Measurements from ENCODE around the gene ZBED2.

Gene ZBED2

DNA sequence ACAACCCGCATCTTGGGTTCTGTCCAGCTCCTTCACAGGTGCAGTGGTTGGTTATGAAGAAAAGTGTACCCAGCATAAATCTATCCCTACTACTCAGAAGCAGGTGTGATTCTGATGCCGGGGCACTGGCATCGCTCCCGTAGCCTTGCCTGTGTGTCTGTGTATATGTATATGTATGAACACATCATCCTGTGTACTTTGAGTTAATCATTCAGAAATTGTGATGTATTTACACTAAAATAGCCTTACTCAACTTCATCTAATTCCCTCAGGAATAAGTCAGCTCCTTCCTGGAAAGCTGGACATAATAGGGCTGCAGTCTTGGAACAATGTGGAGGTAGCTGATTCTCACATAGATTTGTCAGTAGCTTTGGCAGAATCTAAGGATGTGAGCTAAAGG, 6.7 kb upstream of the ZBED2 start:
- DNase-seq = no peak

DNA sequence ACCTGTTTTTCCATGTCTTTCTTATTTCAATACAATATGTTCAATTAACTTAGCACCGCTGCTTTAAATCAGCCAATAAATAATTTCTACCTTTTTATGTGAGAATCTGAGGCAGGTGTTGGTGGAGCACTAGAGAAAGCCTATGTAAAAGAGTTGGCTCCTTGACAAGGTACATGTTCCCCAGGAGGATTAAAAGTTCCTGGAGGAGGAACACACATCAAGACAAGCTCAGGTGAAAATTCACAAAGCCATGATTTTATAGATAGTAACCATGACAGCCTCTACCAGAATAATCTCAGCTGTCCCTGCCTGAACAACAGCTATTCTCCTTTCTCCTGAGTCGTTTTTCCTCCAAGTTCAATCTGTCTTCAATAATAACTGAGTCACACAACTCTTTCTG, 3.4 kb upstream of the ZBED2 start:
- DNase-seq = no peak

DNA sequence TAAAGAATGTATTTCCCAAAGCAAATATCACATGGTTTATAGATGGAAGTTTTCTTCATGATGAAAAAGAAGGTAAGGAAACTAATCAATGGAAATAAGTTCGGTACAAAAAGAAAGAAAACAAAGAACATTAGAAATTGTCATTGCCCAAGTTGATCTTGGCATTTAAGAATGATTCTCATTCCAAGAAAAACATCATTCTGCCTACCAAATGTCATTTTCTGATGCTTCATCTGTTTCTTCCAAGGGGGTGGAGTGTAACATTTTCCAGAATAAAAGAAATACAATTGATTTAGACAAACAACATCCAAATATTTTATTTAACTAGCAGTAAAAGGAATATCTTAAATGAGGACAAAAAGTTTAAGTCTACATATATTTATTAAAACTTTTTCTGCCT, 3.0 kb upstream of the ZBED2 start:
- no peak for DNase-seq

DNA sequence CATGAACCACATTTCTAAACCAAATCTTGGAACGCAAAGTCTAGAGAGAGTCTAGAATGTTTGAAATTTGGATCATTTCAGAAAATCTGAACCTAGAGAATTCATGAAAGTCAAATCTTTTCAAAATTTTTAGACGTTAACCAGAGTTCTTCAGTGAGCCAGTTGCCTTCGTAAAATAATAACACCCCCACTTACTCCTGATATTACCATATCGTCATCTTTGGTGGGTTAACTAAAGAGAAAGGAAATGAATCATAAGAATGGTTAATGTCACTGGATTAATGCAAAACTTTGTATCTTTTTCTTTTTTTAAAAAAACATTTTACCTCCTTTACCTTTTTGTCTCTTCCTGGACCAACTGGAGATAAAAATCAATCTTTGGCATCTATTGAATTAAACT, 1.2 kb upstream of the ZBED2 start:
- no peak for DNase-seq

DNA sequence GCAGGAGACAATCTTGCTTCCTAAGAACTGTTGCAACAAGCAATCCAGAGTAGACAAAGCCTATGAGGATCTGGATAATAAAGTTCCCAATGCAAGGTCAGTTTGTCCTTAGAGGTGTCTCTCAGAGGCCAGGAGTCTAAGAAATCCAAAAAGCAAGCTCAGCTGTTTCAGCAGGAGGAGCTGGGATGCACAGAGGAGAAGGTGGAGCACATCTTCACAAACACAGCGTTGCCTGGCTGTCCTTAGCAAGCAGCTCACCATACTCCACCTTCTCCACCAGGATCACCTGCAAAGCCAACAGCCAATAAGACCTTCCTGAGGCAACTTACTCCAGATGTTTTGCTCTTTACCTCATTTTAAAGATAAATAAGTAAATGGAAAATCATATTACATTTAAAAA, 365 bp downstream of the ZBED2 start:
- DNase-seq = no peak

DNA sequence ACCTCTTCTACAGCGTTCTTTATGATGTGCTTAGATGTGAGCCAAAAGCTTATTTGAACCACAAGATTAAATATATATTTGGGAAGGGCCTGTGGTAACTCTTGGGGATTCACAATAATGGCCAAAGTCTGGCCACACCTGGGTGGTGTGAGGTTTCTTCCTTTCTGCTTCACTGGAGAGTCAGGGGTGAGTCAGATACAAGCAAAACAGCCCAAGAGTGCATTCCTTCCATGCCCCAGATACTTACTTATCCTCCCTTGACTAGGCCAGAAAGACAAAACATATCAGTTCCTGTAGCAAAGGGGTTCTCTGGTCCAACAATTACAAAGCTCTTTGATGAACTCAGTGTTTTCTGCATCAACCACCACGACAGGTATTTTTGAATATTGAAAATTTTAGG, 941 bp downstream of the ZBED2 start:
- no peak for DNase-seq

DNA sequence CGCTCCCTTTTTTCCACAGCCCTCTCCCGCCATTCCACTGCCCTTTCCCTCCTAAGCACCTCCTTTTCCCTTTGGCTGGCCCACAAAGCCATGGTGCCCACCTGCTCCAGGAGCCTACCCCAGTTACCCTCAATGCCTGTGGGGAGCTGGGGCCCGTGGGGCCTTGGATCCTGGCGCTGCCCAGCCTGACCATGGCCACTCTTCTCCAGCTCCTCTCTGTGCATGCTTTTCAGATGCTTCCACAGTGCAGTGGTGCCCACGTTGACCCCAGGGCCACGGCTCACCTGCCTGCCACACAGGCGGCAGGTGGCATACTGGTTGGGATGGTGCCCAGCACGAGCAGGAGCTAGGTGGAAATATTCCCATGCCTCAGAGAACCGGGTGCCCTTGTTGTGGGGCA, 1.5 kb downstream of the ZBED2 start:
- no peak for DNase-seq

DNA sequence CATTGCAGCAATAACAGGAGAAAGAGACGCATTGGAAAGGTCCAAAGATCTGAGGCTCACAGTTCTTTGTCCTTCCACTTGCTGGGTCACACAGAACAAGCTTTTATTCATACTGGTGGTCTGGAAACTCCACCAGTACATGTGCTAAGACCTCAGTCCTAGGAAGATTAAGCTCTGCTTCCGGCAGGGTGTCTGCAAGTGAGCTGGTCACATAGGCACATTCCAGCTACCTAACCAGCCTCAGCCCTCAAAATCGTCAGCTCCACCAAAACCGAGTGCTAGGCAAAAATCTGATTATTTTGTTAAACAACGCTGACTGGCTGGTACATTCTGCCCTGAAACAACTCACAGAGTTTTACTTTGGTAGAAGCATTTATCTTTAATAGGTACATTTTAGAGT, 2.2 kb downstream of the ZBED2 start:
- no peak for DNase-seq

DNA sequence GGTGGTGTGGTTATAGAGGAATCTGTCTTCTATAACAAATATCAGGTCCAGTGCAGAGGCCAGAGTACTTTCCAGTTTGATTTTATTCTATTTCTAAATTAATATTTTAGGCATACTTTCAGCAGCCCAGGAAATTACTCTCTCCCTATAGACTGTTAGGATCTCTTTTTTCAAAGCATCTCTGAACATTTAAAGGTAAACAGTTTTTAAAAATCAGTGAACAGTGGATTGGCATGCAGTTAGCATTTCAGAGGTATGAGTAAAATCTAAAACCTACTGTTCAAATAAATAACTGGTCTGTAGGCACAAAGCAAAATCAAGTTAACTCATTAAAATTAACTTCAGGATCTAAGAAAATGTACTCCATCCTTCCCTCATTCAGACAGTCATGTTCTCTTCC, 3.0 kb downstream of the ZBED2 start:
- DNase-seq = no peak

DNA sequence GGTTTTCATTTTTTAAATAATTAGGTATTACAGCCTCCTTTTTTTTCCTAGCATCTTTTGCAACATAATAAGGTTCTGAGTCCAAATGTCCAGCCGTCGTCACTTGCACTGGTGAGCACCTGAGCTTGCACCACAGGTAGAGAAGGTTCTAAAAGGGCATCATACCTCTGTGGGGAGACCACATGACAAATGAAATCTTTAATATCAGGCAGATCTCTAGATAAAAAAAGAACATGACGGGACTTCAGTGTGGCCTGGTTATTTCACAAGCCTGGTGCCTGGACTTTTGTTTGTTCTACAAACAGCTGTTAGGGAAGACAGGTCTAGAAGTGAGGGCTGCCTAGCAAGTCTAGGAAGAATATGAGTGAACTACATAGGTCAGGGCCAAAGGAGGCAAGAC, 3.6 kb downstream of the ZBED2 start:
- no peak for DNase-seq

DNA sequence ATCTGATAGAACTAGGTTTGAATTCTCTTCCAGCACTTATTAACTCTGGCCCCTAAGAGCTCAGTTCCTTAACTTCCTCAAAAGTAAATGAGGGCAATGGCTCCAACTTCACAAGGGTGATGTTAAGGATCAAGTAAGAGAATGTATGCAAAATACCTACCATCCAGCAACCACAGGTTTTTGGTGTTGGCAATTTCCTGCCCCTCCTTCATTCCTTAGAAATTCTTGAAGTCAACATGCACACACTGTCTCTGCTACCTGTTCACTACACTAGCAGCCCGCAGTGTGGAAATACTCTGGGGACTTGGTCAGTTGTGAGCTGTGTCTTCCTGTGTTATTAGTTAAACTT, 5.0 kb downstream of the ZBED2 start:
- DNase-seq = no peak

DNA sequence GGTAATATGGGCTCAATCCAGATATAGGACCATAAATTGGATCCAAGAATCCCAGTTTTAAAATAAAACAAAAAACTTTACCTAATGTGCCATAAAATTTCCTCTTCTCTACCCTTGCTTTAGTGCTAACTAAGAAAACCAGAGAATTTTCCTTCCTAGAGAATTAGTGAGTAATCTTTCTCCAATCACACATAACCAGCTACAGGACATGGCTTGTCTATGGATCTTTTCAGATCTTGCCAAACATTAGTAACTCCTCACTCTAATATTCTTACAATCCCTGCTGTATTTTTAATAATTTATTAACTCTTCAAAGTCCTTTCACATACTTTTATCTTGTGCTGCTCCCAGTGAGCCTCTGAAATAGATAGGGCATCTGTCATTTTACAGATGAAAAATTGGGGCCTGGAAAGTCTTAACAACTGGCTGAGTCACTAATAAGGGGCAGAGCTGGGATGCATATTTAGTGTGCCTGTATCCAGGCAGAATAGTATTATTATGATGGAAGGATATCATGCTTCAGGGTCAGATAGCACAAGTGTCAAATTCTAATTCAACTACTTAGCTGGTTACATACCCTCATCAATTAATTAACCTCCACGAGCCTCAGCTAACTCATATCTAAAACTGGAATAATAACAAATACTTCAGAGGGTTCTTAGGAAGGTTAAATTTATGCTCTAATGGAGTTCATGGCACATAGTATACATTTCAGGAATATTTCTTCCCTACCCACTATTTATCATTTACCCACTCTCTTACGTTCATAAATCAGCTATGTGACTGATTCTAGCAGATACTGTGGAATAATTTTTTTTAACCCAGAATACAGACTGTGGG, 5.6 kb downstream of the ZBED2 start:
- no peak for DNase-seq

DNA sequence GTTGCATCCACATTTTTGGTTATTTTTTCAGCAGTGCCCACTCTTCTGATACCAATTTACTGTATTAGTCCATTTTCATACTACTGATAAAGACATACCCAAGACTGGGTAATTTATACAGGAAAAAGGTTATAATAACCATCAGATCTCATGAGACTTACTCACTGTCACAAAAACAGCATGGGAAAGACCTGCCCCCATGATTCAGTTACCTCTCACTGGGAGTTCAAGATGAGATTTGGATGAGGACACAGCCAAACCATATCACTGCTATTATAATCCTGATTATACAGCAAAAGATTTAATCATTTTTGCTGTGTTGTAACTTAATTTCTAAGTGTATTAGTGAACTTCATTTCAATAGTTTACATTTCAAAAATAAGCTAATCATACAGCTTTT, 6.6 kb downstream of the ZBED2 start:
- DNase-seq = no peak

DNA sequence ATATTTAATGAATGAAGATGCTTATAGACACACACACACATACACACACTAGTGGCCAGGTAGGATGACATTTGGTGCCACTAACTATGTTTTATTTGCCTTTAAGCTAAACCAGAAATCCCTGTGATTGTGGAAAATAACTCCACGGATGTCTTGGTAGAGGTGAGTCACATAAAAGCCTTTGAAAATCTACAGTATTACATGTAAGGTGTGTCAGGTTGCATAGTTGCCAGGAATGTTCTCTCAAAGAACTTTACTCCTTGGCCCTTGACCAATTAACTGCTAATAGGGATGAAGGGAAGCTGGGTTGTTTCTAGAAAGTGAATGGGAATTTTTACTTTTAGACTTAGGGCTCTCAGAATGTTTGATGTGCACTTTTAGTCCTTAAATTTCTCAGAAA, 9.9 kb downstream of the ZBED2 start:
- DNase-seq = no peak

DNA sequence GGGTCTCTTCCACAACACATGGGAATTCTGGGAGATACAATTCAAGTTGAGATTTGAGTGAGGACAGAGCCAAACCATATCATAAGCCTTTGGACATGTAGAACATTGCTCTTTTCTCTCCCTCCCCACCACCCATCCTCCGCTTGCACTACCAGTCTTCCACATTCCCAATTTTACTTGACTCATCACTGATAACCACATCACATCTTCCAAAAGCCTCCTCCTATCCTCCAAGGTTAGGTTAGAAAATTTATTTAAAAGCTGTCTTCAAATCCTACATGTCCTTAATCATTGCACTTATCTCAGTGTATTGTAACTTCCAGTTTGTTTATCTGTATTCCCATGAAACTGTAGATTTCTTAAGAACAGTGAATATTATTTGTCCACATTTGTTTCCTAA, 10.4 kb downstream of the ZBED2 start:
- no peak for DNase-seq

DNA sequence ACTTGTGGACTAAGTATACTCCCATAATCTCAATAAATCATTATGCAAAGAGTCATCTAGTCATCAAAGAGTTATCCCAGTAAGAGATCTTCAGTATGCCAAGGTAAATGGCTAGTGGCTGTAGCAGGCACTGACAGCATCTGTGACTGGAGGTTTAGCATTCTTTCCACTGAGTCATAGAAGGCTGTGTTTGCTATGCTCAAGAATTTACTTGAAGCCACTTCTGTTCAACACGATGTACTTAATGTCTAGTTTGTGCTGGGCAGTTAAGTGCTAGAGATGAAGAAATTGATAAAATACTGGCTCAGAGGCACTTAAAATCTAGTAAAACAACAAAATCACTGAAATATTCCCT, 13.0 kb downstream of the ZBED2 start:
- peak; percentile 17 for DNase-seq

DNA sequence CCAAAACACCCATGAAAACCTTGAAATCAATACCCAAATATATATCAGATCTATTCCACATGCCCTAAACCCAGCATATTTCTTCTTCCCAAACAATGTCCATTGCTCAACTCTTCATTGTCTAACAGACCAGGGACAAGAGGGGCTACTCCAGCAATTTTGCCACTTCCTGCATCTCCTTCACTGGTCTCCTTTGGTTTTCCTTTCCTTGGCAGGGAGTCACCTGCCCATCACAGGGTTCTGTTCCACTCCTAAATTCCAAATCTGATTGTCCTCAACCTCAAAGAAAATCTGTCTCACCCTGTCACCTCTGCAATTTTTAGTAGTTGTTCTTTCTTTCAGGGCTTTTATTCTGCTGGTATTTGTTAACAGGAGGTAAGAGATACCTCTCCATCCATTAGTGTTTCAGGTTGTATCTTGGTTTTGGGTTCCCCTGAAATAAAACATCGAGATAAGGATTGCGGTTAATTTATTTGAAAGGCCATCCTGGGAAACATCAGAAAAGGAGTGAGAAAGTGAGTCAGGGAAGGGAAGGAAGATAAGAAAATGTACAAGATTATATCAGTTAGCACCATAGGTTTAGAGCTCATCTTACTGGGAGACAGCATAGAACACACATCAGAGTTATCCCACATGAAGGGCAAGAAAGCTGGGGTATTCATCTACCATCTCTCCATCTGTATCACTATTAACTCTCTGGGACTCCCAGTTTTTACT, 13.6 kb downstream of the ZBED2 start:
- no peak for DNase-seq

DNA sequence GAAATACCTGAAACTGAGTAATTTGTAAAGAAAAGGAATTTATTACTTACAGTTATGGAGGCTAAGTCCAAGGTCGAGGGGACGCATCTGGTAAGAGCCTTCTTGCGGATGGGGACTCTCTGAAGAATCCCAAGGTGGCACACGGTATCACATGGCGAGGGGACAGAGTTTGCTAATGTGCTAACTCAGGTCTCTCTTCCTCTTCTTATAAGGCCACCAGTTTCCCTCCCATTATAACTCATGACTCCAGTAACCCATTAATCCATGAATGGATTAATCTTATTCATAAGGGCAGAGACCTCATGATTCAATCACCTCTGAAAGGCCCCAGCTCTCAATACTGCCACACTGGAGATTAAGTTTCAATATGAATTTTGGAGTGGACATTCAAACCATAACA, 15.7 kb downstream of the ZBED2 start:
- DNase-seq = no peak

DNA sequence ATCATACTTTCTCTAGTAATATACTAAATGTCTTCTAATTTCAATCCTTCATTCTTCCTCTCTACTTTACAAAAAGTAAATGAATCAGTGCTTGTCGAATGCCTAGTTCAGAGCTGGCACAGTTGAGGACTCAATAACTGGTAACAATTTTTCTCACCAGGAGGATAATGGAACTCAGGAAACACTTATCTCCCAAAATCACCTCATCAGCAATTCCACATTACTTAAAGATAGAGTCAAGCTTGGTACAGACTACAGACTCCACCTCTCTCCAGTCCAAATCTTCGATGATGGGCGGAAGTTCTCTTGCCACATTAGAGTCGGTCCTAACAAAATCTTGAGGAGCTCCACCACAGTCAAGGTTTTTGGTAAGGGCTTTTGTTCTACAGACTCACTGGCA, 16.3 kb downstream of the ZBED2 start:
- no peak for DNase-seq

DNA sequence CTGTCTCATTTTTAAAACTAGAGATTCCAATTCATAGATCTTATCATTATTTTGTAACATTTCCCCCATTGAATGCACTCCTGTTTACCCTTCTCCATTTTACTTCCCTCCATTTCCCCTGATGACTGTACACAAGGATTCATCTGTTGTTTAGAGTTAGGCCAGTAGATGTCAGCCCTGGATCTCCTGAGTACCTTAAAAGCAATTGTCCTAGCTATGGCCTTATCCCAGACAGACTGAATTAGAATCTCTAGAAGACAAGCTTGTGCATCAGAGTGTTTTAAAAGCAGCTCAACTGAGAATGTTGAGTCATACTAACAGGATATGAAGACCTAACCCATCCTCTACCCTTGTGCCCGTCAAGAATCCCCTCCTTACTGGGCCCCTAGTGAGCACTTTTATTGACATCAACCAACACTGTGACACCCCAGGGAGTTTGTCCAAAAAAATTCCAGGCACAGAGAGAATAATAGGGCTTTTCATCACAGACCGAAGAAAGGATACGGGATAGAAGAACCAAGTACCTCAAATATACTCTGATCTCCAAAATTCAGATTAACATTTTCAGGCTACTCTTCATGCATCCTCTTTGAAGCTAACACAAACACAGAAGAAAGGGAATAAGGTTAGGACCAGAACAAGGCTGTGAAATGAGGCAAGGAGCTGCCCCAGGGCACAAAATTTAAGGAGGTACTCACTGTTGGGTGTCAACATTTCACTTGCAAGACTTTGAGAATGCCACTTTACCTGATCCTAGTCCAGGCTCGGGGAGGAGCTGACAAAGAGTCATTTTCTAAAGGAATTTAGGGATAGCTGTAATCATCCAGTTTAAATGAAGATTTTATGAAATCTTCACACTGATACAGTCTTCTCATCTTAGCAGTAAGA, 17.1 kb downstream of the ZBED2 start:
- peak; percentile 25 for DNase-seq

DNA sequence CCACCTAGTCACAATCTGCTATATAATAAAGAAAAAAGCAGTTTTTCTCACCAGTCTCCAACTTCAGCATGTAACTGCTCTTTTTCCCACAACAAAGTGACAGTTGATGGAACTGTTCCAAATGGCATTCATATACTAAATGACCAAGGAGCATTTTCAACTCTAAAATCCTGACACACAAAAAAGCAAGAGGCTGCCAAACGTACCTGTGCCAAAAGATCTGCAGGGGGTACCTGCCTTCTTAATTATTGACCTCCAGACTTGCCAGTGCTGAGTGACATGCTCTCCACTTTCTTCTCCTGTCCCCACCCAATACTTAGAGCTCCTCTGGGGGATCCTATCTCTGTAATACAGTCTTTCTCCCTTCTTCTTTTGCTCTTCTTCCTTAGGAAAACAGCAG, 18.0 kb downstream of the ZBED2 start:
- DNase-seq = no peak

DNA sequence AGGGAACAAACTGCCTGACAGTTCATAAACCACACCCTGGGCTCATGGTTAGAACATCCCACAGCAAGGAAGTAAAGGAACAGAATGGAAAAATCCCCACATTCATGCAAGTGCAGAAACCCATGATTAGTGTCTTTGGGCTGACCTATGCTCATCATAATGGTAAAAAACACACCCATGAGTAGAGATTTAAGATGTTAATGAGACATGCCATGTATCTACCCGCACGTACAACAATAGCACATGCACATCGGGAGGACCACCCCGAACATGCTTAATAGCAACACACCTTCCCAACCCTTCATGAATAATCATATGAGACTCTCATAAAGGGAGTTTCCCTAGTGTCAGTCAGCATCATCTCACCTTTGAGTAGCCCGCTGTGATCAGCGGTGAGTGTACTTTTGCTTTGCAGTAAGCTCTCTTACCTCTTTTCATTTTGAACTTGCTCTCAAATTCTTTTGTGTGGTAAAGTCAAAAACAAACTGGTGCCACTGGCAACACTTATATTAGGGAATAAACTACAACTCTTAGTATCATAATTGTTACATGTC, 23.2 kb downstream of the ZBED2 start:
- no peak for DNase-seq

DNA sequence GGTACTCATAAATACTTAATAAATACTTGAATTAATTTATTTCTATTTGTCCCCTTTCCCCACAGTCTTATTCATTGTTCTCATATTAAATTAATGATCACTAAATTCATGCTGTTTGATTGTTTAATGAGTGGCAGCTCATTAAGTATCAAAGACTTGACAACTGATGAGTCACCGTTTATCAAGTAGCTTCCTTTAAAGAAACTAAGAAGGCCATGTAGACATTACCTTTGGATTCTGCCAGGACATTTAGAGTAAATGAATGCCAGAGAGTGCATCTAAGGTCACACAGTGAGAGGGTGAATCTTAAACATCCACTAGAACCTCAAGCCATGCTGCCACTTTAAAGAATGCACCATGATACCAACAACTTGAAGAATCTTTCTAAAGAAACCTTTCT, 23.9 kb downstream of the ZBED2 start:
- no peak for DNase-seq

All from T1000 (cell line).